Endothelial cell (in vitro differentiated cells): ENCODE results near the gene MKRN1. TPM values are rescaled to one million over a fixed set of nuclear protein-coding genes. Genes with fewer than 3 reads are reported as not detected.
"Not testable (repeated sequence)": the region's sequence is repeated elsewhere in the genome, so short reads cannot be mapped to it uniquely, and the experiment has no call there.

Experiments
- DNase-seq: peaks from one replicate; pipeline ENCODE4 v3.0.0; 2021; ENCODE audit warnings: low spot score
- H3K27ac Mint-ChIP-seq: one replicate; pipeline ENCODE4 v1.8.0; 2021; ENCODE audit warnings: mixed read lengths, inconsistent platforms; ENCODE audit not compliant: unreplicated experiment
- H3K27me3 Mint-ChIP-seq: one replicate; pipeline ENCODE4 v1.8.0; 2021; ENCODE audit warnings: mild to moderate bottlenecking, moderate library complexity, mixed read lengths, inconsistent platforms; ENCODE audit not compliant: unreplicated experiment
- H3K36me3 Mint-ChIP-seq: one replicate; pipeline ENCODE4 v1.8.0; 2021; ENCODE audit warnings: mild to moderate bottlenecking, low read depth, mixed read lengths, inconsistent platforms; ENCODE audit not compliant: unreplicated experiment
- H3K4me1 Mint-ChIP-seq: one replicate; pipeline ENCODE4 v1.8.0; 2021; ENCODE audit warnings: mild to moderate bottlenecking, mixed read lengths, inconsistent platforms; ENCODE audit not compliant: unreplicated experiment
- H3K4me3 Mint-ChIP-seq: one replicate; pipeline ENCODE4 v1.8.0; 2021; ENCODE audit warnings: mild to moderate bottlenecking, mixed read lengths, inconsistent platforms; ENCODE audit not compliant: unreplicated experiment
- H3K9me3 Mint-ChIP-seq: one replicate; pipeline ENCODE4 v1.8.0; 2021; ENCODE audit warnings: mixed read lengths, inconsistent platforms; ENCODE audit not compliant: unreplicated experiment
- total RNA-seq: library from RNA; stranded (reverse); fragmentation: NEBNext Ultra II Directional; extraction: Animal tissue kit (Norgen Biotek cat#: 25700); gene quantifications from one replicate; pipeline ENCODE4 v1.2.1, GENCODE V29; 2021; ENCODE audit not compliant: unreplicated experiment
- TF ChIP-seq, protein P1 (sequence below): fragments of 200-600 bp; sonication (generic); IDR thresholded peaks from one replicate; pipeline ENCODE4 v1.5.0; 2021; ENCODE audit warnings: antibody characterized with exemption; ENCODE audit not compliant: unreplicated experiment

The MKRN1 gene
- total RNA-seq, 1 donor from 2014 or later = 79.9 TPM

- Mint-ChIP-seq H3K9me3 (no peaks in the 10 kb centered on the region), H3K4me3 (no peak overlapping the region), H3K27me3 (peaks cover 1% of the 10 kb centered on the region), H3K4me1 (no peaks in the 10 kb centered on the region), H3K36me3 (peaks cover 4% of the 10 kb centered on the region), H3K27ac (no peak overlapping the region)
- TF ChIP-seq, protein P1, sequence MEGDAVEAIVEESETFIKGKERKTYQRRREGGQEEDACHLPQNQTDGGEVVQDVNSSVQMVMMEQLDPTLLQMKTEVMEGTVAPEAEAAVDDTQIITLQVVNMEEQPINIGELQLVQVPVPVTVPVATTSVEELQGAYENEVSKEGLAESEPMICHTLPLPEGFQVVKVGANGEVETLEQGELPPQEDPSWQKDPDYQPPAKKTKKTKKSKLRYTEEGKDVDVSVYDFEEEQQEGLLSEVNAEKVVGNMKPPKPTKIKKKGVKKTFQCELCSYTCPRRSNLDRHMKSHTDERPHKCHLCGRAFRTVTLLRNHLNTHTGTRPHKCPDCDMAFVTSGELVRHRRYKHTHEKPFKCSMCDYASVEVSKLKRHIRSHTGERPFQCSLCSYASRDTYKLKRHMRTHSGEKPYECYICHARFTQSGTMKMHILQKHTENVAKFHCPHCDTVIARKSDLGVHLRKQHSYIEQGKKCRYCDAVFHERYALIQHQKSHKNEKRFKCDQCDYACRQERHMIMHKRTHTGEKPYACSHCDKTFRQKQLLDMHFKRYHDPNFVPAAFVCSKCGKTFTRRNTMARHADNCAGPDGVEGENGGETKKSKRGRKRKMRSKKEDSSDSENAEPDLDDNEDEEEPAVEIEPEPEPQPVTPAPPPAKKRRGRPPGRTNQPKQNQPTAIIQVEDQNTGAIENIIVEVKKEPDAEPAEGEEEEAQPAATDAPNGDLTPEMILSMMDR = no peak
- DNase-seq = no peak
Measured at GRCh38 chr7:140426130-140426529, 53.2 kb downstream of the MKRN1 start.

- H3K4me1 Mint-ChIP-seq = no peaks in the 10 kb centered on the region
- TF ChIP-seq, protein P1 = no peak
- no peaks in the 10 kb centered on the region for H3K9me3 Mint-ChIP-seq
Measured at GRCh38 chr7:140425718-140426117, 53.6 kb downstream of the MKRN1 start.

GRCh38 chr7:140423501-140423900, 55.8 kb downstream of the MKRN1 start:
- Mint-ChIP-seq H3K27me3 (peaks cover 1% of the 10 kb centered on the region), H3K9me3 (no peaks in the 10 kb centered on the region), H3K4me3 (no peak overlapping the region), H3K4me1 (peaks cover 5% of the 10 kb centered on the region), H3K27ac (no peak overlapping the region), H3K36me3 (peaks cover 4% of the 10 kb centered on the region)
- no peak for DNase-seq
- TF ChIP-seq, protein P1 = no peak

More at GRCh38 chr7:140425718-140426117, 53.6 kb downstream of the MKRN1 start:
- no peak for DNase-seq
- H3K27me3 Mint-ChIP-seq = peaks cover 1% of the 10 kb centered on the region
- H3K36me3 Mint-ChIP-seq = peaks cover 4% of the 10 kb centered on the region
- no peak overlapping the region for H3K4me3 Mint-ChIP-seq
- H3K27ac Mint-ChIP-seq = no peak overlapping the region

DNA sequence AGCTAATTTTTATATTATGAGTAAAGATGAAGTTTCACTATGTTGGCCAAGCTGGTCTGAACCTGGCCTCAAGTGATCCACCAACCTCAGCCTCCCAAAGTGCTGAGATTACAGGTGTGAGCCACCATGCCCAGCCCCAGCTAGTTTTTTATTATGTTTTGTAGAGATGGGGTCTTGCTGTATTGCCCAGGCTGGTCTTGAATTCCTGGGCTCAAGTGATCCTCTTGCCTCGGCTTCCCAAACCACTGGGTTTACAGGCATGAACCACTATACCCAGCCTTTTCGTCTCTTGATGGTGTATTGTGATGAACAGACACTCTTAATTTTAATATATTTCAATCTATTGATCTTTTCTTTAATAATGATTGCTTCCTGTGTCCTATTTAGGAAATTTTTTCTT, 57.8 kb downstream of the MKRN1 start:
- DNase-seq = no peak
- Mint-ChIP-seq H3K27me3 (peaks cover 1% of the 10 kb centered on the region), H3K4me1 (peaks cover 5% of the 10 kb centered on the region), H3K27ac (no peak overlapping the region), H3K4me3 (no peak overlapping the region), H3K36me3 (no peaks in the 10 kb centered on the region), H3K9me3 (no peaks in the 10 kb centered on the region)
- TF ChIP-seq, protein P1 = no peak

GRCh38 chr7:140418653-140419052, 60.7 kb downstream of the MKRN1 start:
- Mint-ChIP-seq H3K27me3 (peaks cover 1% of the 10 kb centered on the region), H3K4me1 (peaks cover 5% of the 10 kb centered on the region), H3K4me3 (no peak overlapping the region), H3K27ac (no peak overlapping the region), H3K36me3 (peaks cover 5% of the 10 kb centered on the region), H3K9me3 (no peaks in the 10 kb centered on the region)
- no peak for DNase-seq
- TF ChIP-seq, protein P1 = no peak

- not testable (repeated sequence) for H3K36me3 Mint-ChIP-seq, H3K27me3 Mint-ChIP-seq, H3K9me3 Mint-ChIP-seq, DNase-seq, H3K27ac Mint-ChIP-seq, H3K4me1 Mint-ChIP-seq, H3K4me3 Mint-ChIP-seq
Measured at GRCh38 chr7:140418156-140418472, 61.2 kb downstream of the MKRN1 start.
